GM21447 (cell line): ENCODE results near the gene FGD6.
"Not testable (repeated sequence)": the region's sequence is repeated elsewhere in the genome, so short reads cannot be mapped to it uniquely, and the experiment has no call there.

Experiments used
- ATAC-seq: cut with Tn5 transposase; IDR thresholded peaks from one replicate; pipeline ENCODE4 v1.9.1; 2021; ENCODE audit not compliant: unreplicated experiment

FGD6 gene

GRCh38 chr12:95096378-95096777 lies 120.9 kb downstream of the FGD6 start:
- ATAC-seq: no peak

GRCh38 chr12:95095866-95096265 lies 121.4 kb downstream of the FGD6 start:
- ATAC-seq: not testable (repeated sequence)

GRCh38 chr12:95089462-95089861 lies 127.8 kb downstream of the FGD6 start:
- no peak for ATAC-seq

- ATAC-seq: peak; percentile 76
Observed at GRCh38 chr12:95088379-95088778, 128.9 kb downstream of the FGD6 start.

- no peak for ATAC-seq
Observed at GRCh38 chr12:95085612-95086011, 131.7 kb downstream of the FGD6 start.

GRCh38 chr12:95083938-95084337 lies 133.3 kb downstream of the FGD6 start:
- ATAC-seq: no peak

- no peak for ATAC-seq
Observed at GRCh38 chr12:95083471-95083870, 133.8 kb downstream of the FGD6 start.

- no peak for ATAC-seq
Observed at GRCh38 chr12:95077341-95077740, 139.9 kb downstream of the FGD6 start.

- ATAC-seq: no peak
Observed at GRCh38 chr12:95074766-95075165, 142.5 kb downstream of the FGD6 start.

GRCh38 chr12:95073698-95074520 lies 143.4 kb downstream of the FGD6 start:
- ATAC-seq: no peak

GRCh38 chr12:95072900-95073697 lies 144.2 kb downstream of the FGD6 start, which contains the start of gene NR2C1:
TSS of gene NR2C1 (minus strand) at chr12:95073618. CDS start at chr12:95067384, 6,234 bp downstream.
- ATAC-seq: peak; percentile 93

GRCh38 chr12:95070378-95070777 lies 146.9 kb downstream of the FGD6 start:
- ATAC-seq: no peak

GRCh38 chr12:95066091-95066855 lies 151.0 kb downstream of the FGD6 start:
- ATAC-seq: no peak

- no peak for ATAC-seq
Observed at GRCh38 chr12:95060951-95061350, 156.3 kb downstream of the FGD6 start.

- ATAC-seq: no peak
Observed at GRCh38 chr12:95059984-95060383, 157.3 kb downstream of the FGD6 start.

- ATAC-seq: no peak
Observed at GRCh38 chr12:95057424-95057823, 159.8 kb downstream of the FGD6 start.

GRCh38 chr12:95055057-95055456 lies 162.2 kb downstream of the FGD6 start:
- ATAC-seq: no peak

GRCh38 chr12:95054206-95054605 lies 163.1 kb downstream of the FGD6 start:
- ATAC-seq: no peak

GRCh38 chr12:95051241-95051640 lies 166.0 kb downstream of the FGD6 start:
- ATAC-seq: no peak

GRCh38 chr12:95037906-95038305 lies 179.4 kb downstream of the FGD6 start:
- no peak for ATAC-seq

GRCh38 chr12:95034750-95035149 lies 182.5 kb downstream of the FGD6 start:
- no peak for ATAC-seq
